PFSK-1 (cell line): Measurements from ENCODE around the gene PDE6A.

Source experiments
- POLR2AphosphoS5 ChIP-seq: IDR thresholded peaks from 2 replicates; pipeline ENCODE4 v1.6.1; 2012; ENCODE audit warnings: low read depth, mild to moderate bottlenecking, control low read depth, low read length, moderate library complexity
- SIN3A ChIP-seq: IDR thresholded peaks from 2 replicates; pipeline ENCODE4 v1.6.1; 2012; ENCODE audit warnings: mild to moderate bottlenecking, low read length, moderate library complexity, borderline replicate concordance; ENCODE audit not compliant: insufficient read depth

DNA sequence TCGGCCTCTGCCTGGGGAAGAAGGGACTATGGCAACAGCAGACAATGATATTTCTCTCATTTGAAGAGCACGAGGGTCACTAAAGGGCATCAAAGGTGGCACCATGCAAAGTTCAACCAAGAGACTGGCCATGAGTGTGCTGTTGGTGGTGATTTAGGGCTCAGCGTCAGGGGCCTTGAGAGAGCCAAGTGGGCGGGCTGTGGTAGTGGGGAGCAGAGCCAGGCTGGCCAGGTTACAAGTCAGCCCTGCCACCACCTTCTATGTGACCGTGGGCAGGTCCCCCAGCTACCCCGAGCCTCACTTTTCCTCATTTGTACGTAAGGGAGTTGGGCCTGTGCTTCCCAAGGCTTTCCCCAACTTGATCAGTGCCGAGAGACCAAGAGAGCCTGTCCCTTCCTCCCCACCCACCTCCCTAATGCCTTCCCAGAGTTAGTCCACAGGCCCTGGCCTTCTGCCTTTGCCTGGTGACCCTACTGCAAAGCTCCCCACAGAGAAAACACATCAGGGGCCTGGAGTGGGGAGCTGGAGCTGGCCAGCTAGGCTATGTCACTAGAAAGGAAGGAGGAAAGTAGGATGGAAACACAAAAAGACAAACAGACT lies 104.3 kb downstream of the PDE6A start:
- TF ChIP-seq POLR2AphosphoS5 (no peak), SIN3A (no peak)
